Endodermal cell (in vitro differentiated cells): ENCODE measurements around the gene ARFGEF3. TPM values are rescaled to one million over a fixed set of nuclear protein-coding genes. Genes with fewer than 3 reads are reported as not detected.

Source experiments
- DNase-seq: peaks from one replicate; pipeline ENCODE4 v3.0.0-alpha.2; 2017
- H3K27ac ChIP-seq: 2 replicates; pipeline ENCODE4 v1.5.1; 2013; ENCODE audit warnings: mild to moderate bottlenecking, low read depth, low read length, moderate library complexity
- H3K27me3 ChIP-seq: 2 replicates; pipeline ENCODE4 v1.6.1; 2013; ENCODE audit warnings: mild to moderate bottlenecking, low read length, moderate library complexity; ENCODE audit not compliant: insufficient read depth, control insufficient read depth, poor library complexity, severe bottlenecking
- H3K36me3 ChIP-seq: 2 replicates; pipeline ENCODE4 v1.7.0; 2013; ENCODE audit warnings: mild to moderate bottlenecking, low read length, moderate library complexity; ENCODE audit not compliant: control insufficient read depth, insufficient read depth
- H3K4me1 ChIP-seq: one replicate; pipeline ENCODE4 v1.7.0; 2013; ENCODE audit warnings: low read length; ENCODE audit not compliant: control insufficient read depth, insufficient read depth
- H3K4me3 ChIP-seq: 2 replicates; pipeline ENCODE4 v1.5.1; 2013; ENCODE audit warnings: mild to moderate bottlenecking, low read length, moderate library complexity
- H3K9ac ChIP-seq: 2 replicates; pipeline ENCODE4 v1.6.1; 2013; ENCODE audit warnings: mild to moderate bottlenecking, low read length, moderate library complexity; ENCODE audit not compliant: poor library complexity, severe bottlenecking; ENCODE audit errors: extremely low read depth
- H3K9me3 ChIP-seq: 2 replicates; pipeline ENCODE4 v1.6.1; 2013; ENCODE audit warnings: mild to moderate bottlenecking, low read length, moderate library complexity; ENCODE audit not compliant: control insufficient read depth
- H3K27ac Mint-ChIP-seq: 2 replicates; pipeline ENCODE4 v1.8.0; 2020; ENCODE audit warnings: mixed read lengths
- H3K27me3 Mint-ChIP-seq: 2 replicates; pipeline ENCODE4 v1.8.0; 2021; ENCODE audit warnings: mild to moderate bottlenecking, mixed read lengths; ENCODE audit not compliant: insufficient read depth
- H3K36me3 Mint-ChIP-seq: 2 replicates; pipeline ENCODE4 v1.8.0; 2020; ENCODE audit warnings: low read depth, mixed read lengths
- H3K4me1 Mint-ChIP-seq: 2 replicates; pipeline ENCODE4 v1.8.0; 2020; ENCODE audit warnings: mixed read lengths
- H3K4me3 Mint-ChIP-seq: 2 replicates; pipeline ENCODE4 v1.8.0; 2020; ENCODE audit warnings: mild to moderate bottlenecking, moderate library complexity, mixed read lengths
- H3K9me3 Mint-ChIP-seq: 2 replicates; pipeline ENCODE4 v1.8.0; 2020; ENCODE audit warnings: mild to moderate bottlenecking, mixed read lengths
- WGBS, 2 experiments: methylation state at CpG; one replicate each; pipeline versions ENCODE4 v1.1.5 to v1.1.7; 2013; ENCODE audit warnings: missing lambda C conversion rate in 2 of 2, mixed read lengths in 1 of 2; ENCODE audit not compliant: insufficient coverage in 1 of 2, insufficient read length in 1 of 2; 5-methylcytosine and 5-hydroxymethylcytosine counted together
- total RNA-seq, 2 donors: library from RNA; stranded (reverse); fragmentation: NEBNext Ultra II Directional in 1 of 2; extraction: Animal tissue kit (Norgen Biotek cat#: 25700) in 1 of 2; gene quantifications; 2 replicates in 1 of 2; 3 replicates in 1 of 2; pipeline ENCODE4 v1.2.1, GENCODE V29; 2021
- TF ChIP-seq, protein P1 (sequence below): fragments of 200-600 bp; sonication (generic); conservative IDR thresholded peaks from 2 replicates; pipeline ENCODE4 v1.5.0; 2021; ENCODE audit warnings: antibody characterized with exemption, mild to moderate bottlenecking

The ARFGEF3 gene
- total RNA-seq, 2 donors from 2014 or later = 10.9 to 14.3 TPM

GRCh38 chr6:138289739-138290138 is 128.0 kb downstream of the ARFGEF3 start:
- Mint-ChIP-seq H3K36me3 (peaks cover 24% of the 10 kb centered on the region), H3K27me3 (peaks cover 17% of the 10 kb centered on the region), H3K4me1 (peaks cover 16% of the 10 kb centered on the region), H3K27ac (no peak overlapping the region), H3K9me3 (no peaks in the 10 kb centered on the region), H3K4me3 (no peak overlapping the region)
- no peaks in the 10 kb centered on the region for H3K9me3 ChIP-seq
- TF ChIP-seq, protein P1, sequence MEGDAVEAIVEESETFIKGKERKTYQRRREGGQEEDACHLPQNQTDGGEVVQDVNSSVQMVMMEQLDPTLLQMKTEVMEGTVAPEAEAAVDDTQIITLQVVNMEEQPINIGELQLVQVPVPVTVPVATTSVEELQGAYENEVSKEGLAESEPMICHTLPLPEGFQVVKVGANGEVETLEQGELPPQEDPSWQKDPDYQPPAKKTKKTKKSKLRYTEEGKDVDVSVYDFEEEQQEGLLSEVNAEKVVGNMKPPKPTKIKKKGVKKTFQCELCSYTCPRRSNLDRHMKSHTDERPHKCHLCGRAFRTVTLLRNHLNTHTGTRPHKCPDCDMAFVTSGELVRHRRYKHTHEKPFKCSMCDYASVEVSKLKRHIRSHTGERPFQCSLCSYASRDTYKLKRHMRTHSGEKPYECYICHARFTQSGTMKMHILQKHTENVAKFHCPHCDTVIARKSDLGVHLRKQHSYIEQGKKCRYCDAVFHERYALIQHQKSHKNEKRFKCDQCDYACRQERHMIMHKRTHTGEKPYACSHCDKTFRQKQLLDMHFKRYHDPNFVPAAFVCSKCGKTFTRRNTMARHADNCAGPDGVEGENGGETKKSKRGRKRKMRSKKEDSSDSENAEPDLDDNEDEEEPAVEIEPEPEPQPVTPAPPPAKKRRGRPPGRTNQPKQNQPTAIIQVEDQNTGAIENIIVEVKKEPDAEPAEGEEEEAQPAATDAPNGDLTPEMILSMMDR = peak; percentile 74
- H3K4me3 ChIP-seq = no peak overlapping the region
- peaks cover 9% of the 10 kb centered on the region for H3K4me1 ChIP-seq
- H3K27ac ChIP-seq = no peak overlapping the region
- DNase-seq = peak; percentile 83
- peaks cover 25% of the 10 kb centered on the region for H3K36me3 ChIP-seq
- no peak overlapping the region for H3K9ac ChIP-seq
- 90 to 92% methylated on average over 3 to 6 of the region's 6 CpGs for WGBS, 2 experiments
- H3K27me3 ChIP-seq = peaks cover 19% of the 10 kb centered on the region

- H3K36me3 Mint-ChIP-seq = peaks cover 27% of the 10 kb centered on the region
- H3K4me3 Mint-ChIP-seq = no peak overlapping the region
- Histone ChIP-seq H3K36me3 (peaks cover 25% of the 10 kb centered on the region), H3K4me3 (no peak overlapping the region), H3K4me1 (peaks cover 9% of the 10 kb centered on the region), H3K27me3 (peaks cover 19% of the 10 kb centered on the region), H3K9ac (no peak overlapping the region), H3K9me3 (no peaks in the 10 kb centered on the region), H3K27ac (no peak overlapping the region)
- H3K27me3 Mint-ChIP-seq = peaks cover 21% of the 10 kb centered on the region
- DNase-seq = no peak
- no peak overlapping the region for H3K27ac Mint-ChIP-seq
- WGBS, 2 experiments = 83 to 96% methylated on average over 2 to 5 of the region's 5 CpGs
- TF ChIP-seq, protein P1 = no peak
- H3K9me3 Mint-ChIP-seq = no peaks in the 10 kb centered on the region
- H3K4me1 Mint-ChIP-seq = peaks cover 16% of the 10 kb centered on the region
These were observed 128.8 kb downstream of the ARFGEF3 start for GRCh38 chr6:138290423-138290962.

GRCh38 chr6:138291036-138291848 is 129.5 kb downstream of the ARFGEF3 start:
- 82 to 89% methylated on average over 18 to 21 of the region's 21 CpGs for WGBS, 2 experiments
- H3K36me3 ChIP-seq = peaks cover 25% of the 10 kb centered on the region
- TF ChIP-seq, protein P1 = no peak
- Mint-ChIP-seq H3K4me3 (no peak overlapping the region), H3K9me3 (no peaks in the 10 kb centered on the region), H3K27ac (no peak overlapping the region), H3K27me3 (peaks cover 26% of the 10 kb centered on the region), H3K36me3 (peaks cover 27% of the 10 kb centered on the region), H3K4me1 (peaks cover 18% of the 10 kb centered on the region)
- H3K27ac ChIP-seq = no peak overlapping the region
- peaks cover 9% of the 10 kb centered on the region for H3K4me1 ChIP-seq
- no peak overlapping the region for H3K9ac ChIP-seq
- no peak overlapping the region for H3K4me3 ChIP-seq
- H3K27me3 ChIP-seq = peaks cover 22% of the 10 kb centered on the region
- DNase-seq = peak; percentile 69
- no peaks in the 10 kb centered on the region for H3K9me3 ChIP-seq
